ENCODE results near the gene GIPC3.
"Not testable (repeated sequence)": the region's sequence is repeated elsewhere in the genome, so short reads cannot be mapped to it uniquely, and the experiment has no call there.

Gene GIPC3

GRCh38 chr19:3557461-3558248 is 27.6 kb upstream of the GIPC3 start, which contains the start of gene MFSD12:
Gene MFSD12 (minus strand): TSS chr19:3557586. CDS start chr19:3557403, 183 bp downstream.
- peak within 1 kb of the TSS in 1 of 2 experiments; percentile 74 for H3K27ac ChIP-seq (ENCODE audit: insufficient read depth in 1 of 2, low read depth in 1 of 2, low read length in 2 of 2, poor library complexity in 1 of 2, severe bottlenecking in 2 of 2)
- CTCF ChIA-PET = interaction anchor here (1.2 to 2.9 kb wide), 6 partner anchors 10 to 104 kb away, joined by 3 to 25 read pairs (median 5); no protein-coding TSS in a partner anchor
- no peaks in the 10 kb centered on the region for H3K27me3 ChIP-seq (replicated peaks in 2 of 5; ENCODE audit: control insufficient read depth in 4 of 5, insufficient read depth in 5 of 5, low read length in 4 of 5)
- H3K36me3 ChIP-seq (ENCODE audit: control insufficient read depth in 4 of 4, insufficient read depth in 4 of 4, low read length in 3 of 4) = peaks cover 0 to 3% (median 0%) of the 10 kb centered on the region in 4 experiments
- H3K4me1 ChIP-seq (ENCODE audit: control extremely low read depth in 1 of 4, control insufficient read depth in 4 of 4, insufficient read depth in 4 of 4, low read length in 3 of 4) = peaks cover 6 to 60% (median 49%) of the 10 kb centered on the region in 4 experiments
- H3K9me3 ChIP-seq (ENCODE audit: control extremely low read depth in 1 of 5, control insufficient read depth in 4 of 5, insufficient read depth in 2 of 5, low read depth in 1 of 5, low read length in 4 of 5) = no peaks in the 10 kb centered on the region
- H3K4me3 ChIP-seq (ENCODE audit: control insufficient read depth in 1 of 7, extremely low read depth in 1 of 7, insufficient read depth in 4 of 7, low read depth in 2 of 7, low read length in 6 of 7) = peak within 1 kb of the TSS; percentile 62 to 97 (median 87)
- peak; percentile 92 to 96 (median 95) for DNase-seq
- under 1% methylated on average over 74 of the region's 81 CpGs for WGBS (ENCODE audit: insufficient coverage)
- POLR2A ChIA-PET = interaction anchor here (0.7 to 0.8 kb wide), 3 partner anchors 12 to 173 kb away, joined by 3 to 4 read pairs (median 3); no protein-coding TSS in a partner anchor

GRCh38 chr19:3563709-3564524 is 21.4 kb upstream of the GIPC3 start:
- Histone ChIP-seq H3K4me1 (ENCODE audit: control extremely low read depth in 1 of 4, control insufficient read depth in 4 of 4, insufficient read depth in 4 of 4, low read length in 3 of 4) (peaks cover 0 to 11% (median 8%) of the 10 kb centered on the region in 4 experiments), H3K27ac (ENCODE audit: insufficient read depth in 1 of 2, low read depth in 1 of 2, low read length in 2 of 2, poor library complexity in 1 of 2, severe bottlenecking in 2 of 2) (no peak overlapping the region), H3K9me3 (ENCODE audit: control extremely low read depth in 1 of 5, control insufficient read depth in 4 of 5, insufficient read depth in 2 of 5, low read depth in 1 of 5, low read length in 4 of 5) (no peaks in the 10 kb centered on the region), H3K36me3 (ENCODE audit: control insufficient read depth in 4 of 4, insufficient read depth in 4 of 4, low read length in 3 of 4) (no peaks in the 10 kb centered on the region), H3K4me3 (ENCODE audit: control insufficient read depth in 1 of 7, extremely low read depth in 1 of 7, insufficient read depth in 4 of 7, low read depth in 2 of 7, low read length in 6 of 7) (no peak overlapping the region), H3K27me3 (replicated peaks in 2 of 5; ENCODE audit: control insufficient read depth in 4 of 5, insufficient read depth in 5 of 5, low read length in 4 of 5) (no peaks in the 10 kb centered on the region)
- WGBS (ENCODE audit: insufficient coverage) = 92% methylated on average over 12 of the region's 17 CpGs
- ChIA-PET POLR2A (no interaction called here), CTCF (no interaction called here)
- DNase-seq = no peak

- no peaks in the 10 kb centered on the region for H3K9me3 ChIP-seq (ENCODE audit: control extremely low read depth in 1 of 5, control insufficient read depth in 4 of 5, insufficient read depth in 2 of 5, low read depth in 1 of 5, low read length in 4 of 5)
- peaks cover 0 to 11% (median 6%) of the 10 kb centered on the region in 4 experiments for H3K4me1 ChIP-seq (ENCODE audit: control extremely low read depth in 1 of 4, control insufficient read depth in 4 of 4, insufficient read depth in 4 of 4, low read length in 3 of 4)
- no peaks in the 10 kb centered on the region for H3K27me3 ChIP-seq (replicated peaks in 2 of 5; ENCODE audit: control insufficient read depth in 4 of 5, insufficient read depth in 5 of 5, low read length in 4 of 5)
- H3K27ac ChIP-seq (ENCODE audit: insufficient read depth in 1 of 2, low read depth in 1 of 2, low read length in 2 of 2, poor library complexity in 1 of 2, severe bottlenecking in 2 of 2) = no peak overlapping the region
- DNase-seq = no peak
- H3K4me3 ChIP-seq (ENCODE audit: control insufficient read depth in 1 of 7, extremely low read depth in 1 of 7, insufficient read depth in 4 of 7, low read depth in 2 of 7, low read length in 6 of 7) = no peak overlapping the region
- H3K36me3 ChIP-seq (ENCODE audit: control insufficient read depth in 4 of 4, insufficient read depth in 4 of 4, low read length in 3 of 4) = no peaks in the 10 kb centered on the region
- WGBS (ENCODE audit: insufficient coverage) = 97% methylated on average over 19 of the region's 19 CpGs
- POLR2A ChIA-PET = no interaction called here
- CTCF ChIA-PET = no interaction called here
Measured at GRCh38 chr19:3565139-3565538, 20.1 kb upstream of the GIPC3 start.

GRCh38 chr19:3570042-3570441 is 15.2 kb upstream of the GIPC3 start:
- not testable (repeated sequence) for DNase-seq; H3K27me3 ChIP-seq (replicated peaks in 2 of 5; ENCODE audit: control insufficient read depth in 4 of 5, insufficient read depth in 5 of 5, low read length in 4 of 5); H3K4me3 ChIP-seq (ENCODE audit: control insufficient read depth in 1 of 7, extremely low read depth in 1 of 7, insufficient read depth in 4 of 7, low read depth in 2 of 7, low read length in 6 of 7); H3K27ac ChIP-seq (ENCODE audit: insufficient read depth in 1 of 2, low read depth in 1 of 2, low read length in 2 of 2, poor library complexity in 1 of 2, severe bottlenecking in 2 of 2); H3K36me3 ChIP-seq (ENCODE audit: control insufficient read depth in 4 of 4, insufficient read depth in 4 of 4, low read length in 3 of 4); H3K9me3 ChIP-seq (ENCODE audit: control extremely low read depth in 1 of 5, control insufficient read depth in 4 of 5, insufficient read depth in 2 of 5, low read depth in 1 of 5, low read length in 4 of 5)
- ChIA-PET POLR2A (interaction anchor here (0.6 to 0.7 kb wide), 2 partner anchors 12 to 29 kb away, joined by 3 to 4 read pairs; partner anchors contain the start of gene MFSD12), CTCF (interaction anchor here (1.1 kb wide), 1 partner anchor 22 kb away, joined by 4 read pairs; no protein-coding TSS in a partner anchor)
- 100% methylated on average over 8 of the region's 11 CpGs for WGBS (ENCODE audit: insufficient coverage)
- peaks cover 0 to 15% (median 12%) of the 10 kb centered on the region in 4 experiments for H3K4me1 ChIP-seq (ENCODE audit: control extremely low read depth in 1 of 4, control insufficient read depth in 4 of 4, insufficient read depth in 4 of 4, low read length in 3 of 4)

GRCh38 chr19:3570606-3571011 is 14.7 kb upstream of the GIPC3 start:
- Histone ChIP-seq H3K36me3 (ENCODE audit: control insufficient read depth in 4 of 4, insufficient read depth in 4 of 4, low read length in 3 of 4) (peaks cover 0 to 8% (median 1%) of the 10 kb centered on the region in 4 experiments), H3K9me3 (ENCODE audit: control extremely low read depth in 1 of 5, control insufficient read depth in 4 of 5, insufficient read depth in 2 of 5, low read depth in 1 of 5, low read length in 4 of 5) (no peaks in the 10 kb centered on the region), H3K4me3 (ENCODE audit: control insufficient read depth in 1 of 7, extremely low read depth in 1 of 7, insufficient read depth in 4 of 7, low read depth in 2 of 7, low read length in 6 of 7) (no peak overlapping the region), H3K4me1 (ENCODE audit: control extremely low read depth in 1 of 4, control insufficient read depth in 4 of 4, insufficient read depth in 4 of 4, low read length in 3 of 4) (peaks cover 0 to 15% (median 12%) of the 10 kb centered on the region in 4 experiments), H3K27ac (ENCODE audit: insufficient read depth in 1 of 2, low read depth in 1 of 2, low read length in 2 of 2, poor library complexity in 1 of 2, severe bottlenecking in 2 of 2) (no peak overlapping the region), H3K27me3 (replicated peaks in 2 of 5; ENCODE audit: control insufficient read depth in 4 of 5, insufficient read depth in 5 of 5, low read length in 4 of 5) (no peaks in the 10 kb centered on the region)
- ChIA-PET CTCF (no interaction called here), POLR2A (interaction anchor here (0.6 kb wide), 1 partner anchor 29 kb away, joined by 3 read pairs; no protein-coding TSS in a partner anchor)
- DNase-seq = no peak
- 100% methylated on average over 7 of the region's 7 CpGs for WGBS (ENCODE audit: insufficient coverage)

GRCh38 chr19:3572132-3572854 is 13.0 kb upstream of the GIPC3 start:
- POLR2A ChIA-PET = interaction anchor here (0.6 kb wide), 1 partner anchor 1994 kb away, joined by 7 read pairs; no protein-coding TSS in a partner anchor
- no peaks in the 10 kb centered on the region for H3K9me3 ChIP-seq (ENCODE audit: control extremely low read depth in 1 of 5, control insufficient read depth in 4 of 5, insufficient read depth in 2 of 5, low read depth in 1 of 5, low read length in 4 of 5)
- WGBS (ENCODE audit: insufficient coverage) = 4% methylated on average over 28 of the region's 48 CpGs
- peak overlapping the region; percentile 40 to 70 for H3K27ac ChIP-seq (ENCODE audit: insufficient read depth in 1 of 2, low read depth in 1 of 2, low read length in 2 of 2, poor library complexity in 1 of 2, severe bottlenecking in 2 of 2)
- no peaks in the 10 kb centered on the region for H3K27me3 ChIP-seq (replicated peaks in 2 of 5; ENCODE audit: control insufficient read depth in 4 of 5, insufficient read depth in 5 of 5, low read length in 4 of 5)
- peak; percentile 100 for DNase-seq
- CTCF ChIA-PET = no interaction called here
- H3K4me1 ChIP-seq (ENCODE audit: control extremely low read depth in 1 of 4, control insufficient read depth in 4 of 4, insufficient read depth in 4 of 4, low read length in 3 of 4) = peaks cover 0 to 27% (median 17%) of the 10 kb centered on the region in 4 experiments
- H3K36me3 ChIP-seq (ENCODE audit: control insufficient read depth in 4 of 4, insufficient read depth in 4 of 4, low read length in 3 of 4) = peaks cover 0 to 19% (median 7%) of the 10 kb centered on the region in 4 experiments
- H3K4me3 ChIP-seq (ENCODE audit: control insufficient read depth in 1 of 7, extremely low read depth in 1 of 7, insufficient read depth in 4 of 7, low read depth in 2 of 7, low read length in 6 of 7) = peak overlapping the region; percentile 33 to 78 (median 65)

All from common myeloid progenitor, CD34-positive (primary cell).